Measurements from ENCODE around the gene CDH1.
A peak's percentile ranks its signal among the peaks of the same experiment; 100 is the strongest.

Gene CDH1

DNA sequence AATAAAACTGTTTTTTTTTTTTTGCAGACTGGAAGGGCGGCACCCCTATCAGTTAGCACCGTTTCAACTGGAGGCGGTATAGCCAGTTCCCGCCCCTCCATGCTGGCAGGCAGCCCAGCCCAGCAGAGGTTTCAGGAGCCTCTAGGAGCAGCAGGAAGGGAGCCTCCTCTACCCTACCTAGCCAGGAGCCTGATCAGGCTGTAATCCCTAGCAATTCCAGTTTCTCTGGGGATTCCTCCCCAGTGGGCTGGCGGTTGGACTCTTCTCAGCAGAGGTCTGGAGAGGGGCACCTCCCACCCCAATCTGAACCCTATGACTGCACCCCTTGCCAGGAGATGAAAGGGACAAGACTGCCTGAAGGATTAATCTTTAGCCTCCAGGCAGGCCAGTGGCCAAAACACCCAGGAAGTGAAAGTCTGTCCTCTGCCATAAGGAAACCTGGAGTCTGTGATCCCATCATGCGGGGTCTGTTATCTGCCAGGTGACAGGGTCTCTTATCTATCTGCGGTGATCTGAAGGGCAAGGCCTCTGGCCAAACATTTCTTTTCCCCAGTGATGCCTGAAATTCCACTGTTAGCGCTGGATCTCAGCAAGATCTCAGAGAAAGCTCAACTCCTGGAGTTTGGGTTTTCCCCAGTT lies 4.9 kb upstream of the CDH1 start:
- DNase-seq = no peak

DNA sequence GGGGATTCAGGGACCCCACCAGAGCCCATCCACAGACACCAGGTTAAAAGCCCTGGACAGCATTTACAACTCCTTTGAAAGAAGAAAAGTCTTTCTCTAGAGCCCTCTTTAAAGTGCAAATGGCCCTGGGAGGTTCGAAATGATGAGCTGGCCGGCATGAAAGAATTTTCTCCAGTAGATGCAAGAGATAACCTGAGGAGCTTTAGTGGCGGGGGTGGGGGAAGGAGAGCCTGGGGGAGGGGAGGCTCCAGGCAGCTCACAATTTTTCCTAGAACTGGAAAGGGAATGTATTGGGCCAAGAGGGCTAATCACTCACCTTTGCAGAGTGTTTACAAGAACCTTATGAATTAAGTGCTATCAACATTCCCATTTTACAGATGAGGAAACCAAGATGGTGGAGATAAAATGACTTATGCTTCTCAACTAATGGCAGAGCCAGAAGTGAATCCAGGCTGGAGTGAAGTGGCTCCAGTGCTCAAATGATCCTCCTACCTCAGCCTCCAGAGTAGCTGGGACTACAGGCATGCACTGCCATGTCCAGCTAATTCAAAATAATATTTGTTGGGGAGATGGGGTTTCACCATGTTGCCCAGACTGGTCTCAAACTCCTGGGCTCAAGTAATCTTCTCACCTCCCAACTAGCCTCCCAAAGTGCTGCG lies 4.2 kb upstream of the CDH1 start:
- no peak for DNase-seq

DNA sequence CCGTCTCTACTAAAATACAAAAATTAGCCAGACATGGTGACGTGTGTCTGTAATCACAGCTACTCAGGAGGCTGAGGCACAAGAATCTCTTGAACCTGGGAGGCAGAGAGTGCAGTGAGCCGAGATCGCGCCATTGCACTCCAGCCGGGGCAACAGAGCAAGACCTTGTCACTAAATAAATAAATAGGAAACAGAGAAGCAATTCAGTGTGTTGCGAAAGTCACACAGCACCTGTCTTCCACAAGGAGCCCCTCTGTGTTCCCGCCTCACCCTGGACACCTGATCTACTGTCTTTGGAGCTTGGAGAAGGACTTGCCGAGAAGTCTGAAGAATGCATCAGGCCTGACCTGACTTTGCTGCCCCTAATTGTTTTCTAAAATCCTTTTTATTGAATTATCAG lies 3.5 kb upstream of the CDH1 start:
- DNase-seq = no peak

DNA sequence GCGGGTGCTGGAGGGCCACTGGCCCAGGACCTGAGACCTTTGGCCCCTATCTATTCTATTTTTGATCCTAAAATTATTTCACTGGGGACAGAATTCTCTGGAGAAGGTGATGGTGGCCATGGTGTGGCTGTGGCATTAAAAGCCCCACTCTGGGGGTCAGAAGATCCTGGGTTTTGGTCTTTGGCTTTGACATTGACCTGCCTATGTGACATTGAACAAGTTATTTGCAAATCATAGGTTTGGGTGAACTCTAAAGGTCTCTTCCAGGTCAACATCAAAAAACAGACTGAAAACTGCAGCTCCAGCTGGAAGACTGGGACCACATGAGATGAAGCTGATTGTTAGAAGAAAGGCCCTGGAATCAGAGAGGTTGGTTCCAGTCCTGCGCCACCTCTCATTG lies 2.3 kb upstream of the CDH1 start:
- no peak for DNase-seq

DNA sequence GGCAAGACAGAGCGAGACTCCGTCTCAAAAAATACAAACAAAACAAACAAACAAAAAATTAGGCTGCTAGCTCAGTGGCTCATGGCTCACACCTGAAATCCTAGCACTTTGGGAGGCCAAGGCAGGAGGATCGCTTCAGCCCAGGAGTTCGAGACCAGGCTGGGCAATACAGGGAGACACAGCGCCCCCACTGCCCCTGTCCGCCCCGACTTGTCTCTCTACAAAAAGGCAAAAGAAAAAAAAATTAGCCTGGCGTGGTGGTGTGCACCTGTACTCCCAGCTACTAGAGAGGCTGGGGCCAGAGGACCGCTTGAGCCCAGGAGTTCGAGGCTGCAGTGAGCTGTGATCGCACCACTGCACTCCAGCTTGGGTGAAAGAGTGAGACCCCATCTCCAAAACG lies 531 bp upstream of the CDH1 start:
- DNase-seq = no peak

DNA sequence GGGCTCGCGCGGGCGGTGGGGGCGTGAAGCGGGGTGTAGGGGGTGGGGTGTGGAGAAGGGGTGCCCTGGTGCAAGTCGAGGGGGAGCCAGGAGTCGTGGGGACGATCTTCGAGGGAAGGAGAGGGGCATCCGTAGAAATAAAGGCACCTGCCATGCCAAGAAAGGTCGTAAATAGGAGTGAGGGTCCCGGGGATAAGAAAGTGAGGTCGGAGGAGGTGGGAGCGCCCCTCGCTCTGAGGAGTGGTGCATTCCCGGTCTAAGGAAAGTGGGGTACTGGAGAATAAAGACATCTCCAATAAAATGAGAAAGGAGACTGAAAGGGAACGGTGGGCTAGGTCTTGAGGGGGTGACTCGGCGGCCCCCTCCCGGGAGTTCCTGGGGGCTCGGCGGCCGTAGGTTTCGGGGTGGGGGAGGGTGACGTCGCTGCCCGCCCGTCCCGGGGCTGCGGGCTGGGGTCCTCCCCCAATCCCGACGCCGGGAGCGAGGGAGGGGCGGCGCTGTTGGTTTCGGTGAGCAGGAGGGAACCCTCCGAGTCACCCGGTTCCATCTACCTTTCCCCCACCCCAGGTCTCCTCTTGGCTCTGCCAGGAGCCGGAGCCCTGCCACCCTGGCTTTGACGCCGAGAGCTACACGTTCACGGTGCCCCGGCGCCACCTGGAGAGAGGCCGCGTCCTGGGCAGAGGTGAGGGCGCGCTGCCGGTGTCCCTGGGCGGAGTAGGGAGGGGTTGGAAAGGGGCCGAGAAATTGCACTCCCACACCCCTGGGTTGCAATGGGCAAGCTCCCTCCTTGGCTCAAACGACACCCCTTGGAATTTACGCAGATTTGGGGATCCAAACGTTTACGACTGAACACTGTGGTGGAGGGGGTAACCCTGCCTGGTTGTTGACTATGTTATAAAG lies 888 bp downstream of the CDH1 start:
- DNase-seq = no peak

DNA sequence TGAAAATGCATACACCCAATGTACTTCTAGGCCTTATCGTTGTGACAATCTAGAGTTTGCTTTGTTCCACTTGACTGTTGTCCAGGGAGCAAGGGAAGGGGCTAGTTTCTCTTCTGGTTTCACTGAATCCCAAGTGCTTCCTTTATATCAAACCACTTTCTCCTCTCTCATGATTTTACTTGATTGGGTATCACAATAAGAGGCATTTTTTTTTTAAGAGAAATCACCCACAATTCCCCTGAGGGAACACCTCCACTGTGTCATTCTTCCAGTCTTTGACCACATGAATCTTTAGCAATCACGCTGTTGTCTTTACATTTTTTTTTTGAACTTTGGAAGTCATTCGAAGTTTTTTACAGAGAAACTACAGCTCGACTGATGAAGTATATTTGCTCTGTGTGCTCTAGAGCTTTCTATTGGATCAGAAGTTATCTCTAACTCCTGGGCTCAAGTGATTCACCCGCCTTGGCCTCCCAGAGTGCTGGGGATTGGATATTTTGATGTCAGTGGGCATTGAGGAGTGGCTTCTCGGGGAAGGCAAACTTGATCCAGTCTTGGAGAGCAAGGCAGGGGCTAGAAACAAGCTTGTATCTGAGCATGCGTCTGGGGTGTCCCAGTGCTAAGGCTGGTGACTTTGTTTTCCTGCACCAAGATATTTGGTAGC lies 3.0 kb downstream of the CDH1 start:
- DNase-seq = no peak

DNA sequence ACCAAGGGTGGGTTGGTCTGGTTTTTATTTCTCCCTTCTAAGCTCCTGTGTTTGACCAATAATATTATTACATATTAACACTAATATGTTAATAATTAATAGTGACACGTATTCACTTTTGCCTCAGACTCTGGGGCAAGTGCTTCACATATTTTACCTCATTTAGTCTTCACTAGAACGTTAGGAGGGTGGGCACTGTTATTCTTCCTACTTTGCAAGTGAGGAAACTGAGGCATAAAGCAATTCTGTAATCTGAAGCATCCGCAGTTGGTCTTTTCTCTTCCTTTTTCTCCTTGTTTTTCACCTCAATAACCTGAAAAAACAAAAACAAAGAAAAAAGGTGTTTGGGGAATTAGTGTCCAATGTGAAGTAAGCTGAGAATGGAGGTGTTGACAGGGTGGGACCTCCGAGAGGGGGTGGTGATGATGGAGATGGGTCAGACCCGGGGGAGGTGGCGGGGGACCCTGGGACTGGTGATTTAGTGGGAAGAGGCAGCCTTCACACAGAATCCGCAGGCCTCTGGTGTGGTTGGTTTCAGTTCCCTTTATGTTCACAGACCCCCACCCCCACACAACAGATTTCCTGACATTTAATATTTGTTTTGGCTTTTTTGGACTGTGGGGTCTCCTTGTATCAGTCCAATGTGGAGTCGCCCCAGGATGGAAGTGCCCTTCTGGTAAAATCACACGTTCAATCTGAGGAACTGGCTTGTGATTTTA lies 3.7 kb downstream of the CDH1 start:
- DNase-seq = no peak

DNA sequence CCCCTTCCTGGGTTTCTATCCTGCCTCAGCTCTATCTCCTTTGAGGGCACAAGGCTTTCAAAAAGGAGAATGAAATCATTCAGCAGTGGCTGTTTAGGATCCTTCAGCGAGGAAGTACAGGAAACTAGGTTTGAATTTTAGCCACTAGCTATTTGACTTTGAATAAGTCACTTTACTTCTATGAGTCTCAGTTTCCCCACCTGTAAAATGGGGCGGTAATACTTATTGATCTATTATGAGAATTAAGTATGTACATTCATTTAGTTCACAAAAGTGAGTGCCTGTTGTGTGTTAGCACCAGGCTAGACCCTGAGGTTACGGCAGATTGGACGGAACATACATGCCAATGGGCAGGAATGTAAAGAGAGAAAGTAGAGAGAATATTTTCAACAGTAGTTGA lies 6.6 kb downstream of the CDH1 start:
- DNase-seq = no peak

DNA sequence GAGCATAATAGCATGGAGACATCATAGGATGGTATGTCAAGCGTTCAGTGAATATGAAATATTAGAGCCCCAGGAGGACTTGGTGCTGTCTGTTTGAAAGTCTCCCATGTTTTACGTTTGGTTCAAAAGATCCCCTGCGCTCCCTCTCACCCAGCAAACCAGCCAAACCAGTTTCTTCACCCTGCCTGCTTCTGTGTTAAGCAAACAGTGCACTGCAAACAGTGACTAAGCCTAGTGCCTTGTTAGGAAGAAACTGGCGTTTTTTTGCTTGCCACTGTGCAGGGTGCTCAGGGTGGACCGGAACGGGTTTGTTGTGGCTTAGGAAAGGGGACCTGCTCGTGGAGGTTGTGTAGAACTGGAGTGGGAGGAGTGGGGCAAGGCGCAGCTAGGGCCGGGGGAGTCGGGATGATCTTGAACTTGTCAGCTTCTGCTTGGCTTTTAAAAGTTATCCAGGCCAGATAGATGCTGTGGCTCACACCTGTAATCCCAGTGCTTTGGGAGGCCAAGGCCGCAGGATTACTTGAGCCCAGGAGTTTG lies 7.7 kb downstream of the CDH1 start:
- DNase-seq = no peak

DNA sequence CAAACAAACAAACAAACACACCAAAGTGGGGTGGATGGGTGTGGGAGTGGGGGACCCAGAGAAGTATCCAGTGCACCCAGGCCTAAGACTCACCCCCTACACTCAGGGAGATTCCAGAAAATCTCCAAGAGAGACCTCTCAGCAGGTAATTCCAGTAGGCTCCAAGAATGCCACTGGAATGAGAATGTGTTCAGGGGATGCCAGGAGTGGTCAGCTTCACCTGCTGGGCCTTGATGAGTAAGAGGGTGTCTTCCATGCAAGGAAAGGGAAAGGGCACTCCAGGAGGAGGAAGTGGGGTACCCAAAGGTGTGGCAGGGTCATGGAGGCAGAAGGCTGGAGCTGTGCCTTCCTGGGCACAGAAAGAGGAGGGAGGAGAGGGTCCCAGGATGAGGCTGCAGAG lies 9.9 kb downstream of the CDH1 start:
- DNase-seq = no peak

DNA sequence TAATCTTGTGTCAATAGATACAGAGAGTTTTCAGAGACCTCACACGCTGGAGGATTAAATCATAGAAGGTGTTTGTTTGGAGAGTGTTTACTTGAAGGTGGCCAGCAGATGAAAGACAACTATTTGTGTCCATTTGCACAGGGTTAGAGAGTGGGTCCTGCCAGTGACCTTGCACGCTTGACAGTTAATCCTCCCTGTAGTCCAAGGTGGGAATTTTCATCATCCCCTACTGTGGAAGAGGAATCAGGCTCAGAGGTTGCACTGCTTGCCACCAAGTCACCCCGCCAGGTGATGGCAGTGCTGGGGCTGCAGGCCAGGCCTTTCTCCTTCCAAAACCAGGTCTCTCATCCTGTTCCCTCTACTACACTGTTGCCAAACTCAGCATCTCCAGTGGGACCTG lies 12.3 kb downstream of the CDH1 start:
- DNase-seq = no peak

DNA sequence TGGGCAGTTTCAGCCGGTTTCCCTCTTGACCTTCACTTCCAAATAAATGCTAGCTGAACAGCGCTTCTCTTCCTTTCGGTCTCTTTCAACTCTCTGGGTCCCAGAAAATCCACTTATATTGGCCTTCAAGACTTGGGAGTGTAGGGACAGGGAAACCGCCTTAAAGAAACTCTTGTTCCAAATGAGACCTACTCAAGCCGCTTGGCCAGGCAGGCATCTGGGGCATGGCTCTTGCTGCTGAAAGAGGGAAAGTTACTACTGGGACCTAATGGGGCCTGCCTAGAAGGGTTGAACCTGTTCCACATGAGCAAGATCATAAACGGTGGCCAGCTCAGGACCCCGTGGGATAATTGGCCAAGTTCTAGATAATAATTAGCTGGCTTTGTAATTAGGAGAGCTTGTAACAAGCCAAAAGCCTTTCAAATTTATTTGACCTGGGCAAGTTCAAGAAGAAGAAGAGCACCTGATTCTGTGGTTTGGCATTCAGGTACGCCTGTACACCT lies 13.2 kb downstream of the CDH1 start:
- no peak for DNase-seq

DNA sequence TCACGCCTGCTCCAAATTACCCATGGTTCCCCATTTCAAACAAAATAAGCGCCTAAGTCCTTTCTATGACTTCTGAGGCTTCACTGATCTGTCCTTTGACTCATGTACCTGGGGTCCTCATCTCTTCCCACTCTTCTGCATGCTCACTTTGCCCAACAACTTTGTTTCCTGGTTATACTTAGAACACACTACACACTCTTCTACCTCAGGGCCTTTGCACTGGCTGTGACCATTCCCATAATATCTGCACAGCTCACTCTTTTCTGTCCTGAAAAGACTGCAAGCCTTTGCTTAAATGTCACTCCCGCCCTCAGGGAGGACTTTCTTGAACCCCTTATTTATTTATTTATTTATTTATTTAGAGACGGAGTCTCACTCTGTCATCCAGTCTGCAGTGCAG lies 14.1 kb downstream of the CDH1 start:
- DNase-seq = no peak

DNA sequence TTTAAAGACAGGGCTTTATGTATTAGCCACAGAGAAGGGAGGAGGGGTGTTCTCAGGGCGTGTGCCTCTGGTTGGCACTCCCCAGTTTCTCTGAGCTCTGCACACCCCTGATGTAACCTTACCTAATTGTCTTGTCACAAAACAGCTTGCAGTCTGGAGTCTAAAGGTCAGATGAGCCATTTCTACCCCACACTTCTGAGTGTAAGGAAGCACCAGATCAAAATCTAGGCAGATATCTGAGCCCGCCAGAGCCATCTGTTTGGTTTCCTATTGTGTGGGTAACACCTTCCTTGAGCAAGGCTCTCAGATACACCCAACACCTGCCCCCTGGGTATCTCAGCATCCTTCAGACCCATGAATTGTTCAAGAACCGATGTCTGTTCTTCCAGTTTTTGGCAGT lies 15.5 kb downstream of the CDH1 start:
- DNase-seq = no peak

DNA sequence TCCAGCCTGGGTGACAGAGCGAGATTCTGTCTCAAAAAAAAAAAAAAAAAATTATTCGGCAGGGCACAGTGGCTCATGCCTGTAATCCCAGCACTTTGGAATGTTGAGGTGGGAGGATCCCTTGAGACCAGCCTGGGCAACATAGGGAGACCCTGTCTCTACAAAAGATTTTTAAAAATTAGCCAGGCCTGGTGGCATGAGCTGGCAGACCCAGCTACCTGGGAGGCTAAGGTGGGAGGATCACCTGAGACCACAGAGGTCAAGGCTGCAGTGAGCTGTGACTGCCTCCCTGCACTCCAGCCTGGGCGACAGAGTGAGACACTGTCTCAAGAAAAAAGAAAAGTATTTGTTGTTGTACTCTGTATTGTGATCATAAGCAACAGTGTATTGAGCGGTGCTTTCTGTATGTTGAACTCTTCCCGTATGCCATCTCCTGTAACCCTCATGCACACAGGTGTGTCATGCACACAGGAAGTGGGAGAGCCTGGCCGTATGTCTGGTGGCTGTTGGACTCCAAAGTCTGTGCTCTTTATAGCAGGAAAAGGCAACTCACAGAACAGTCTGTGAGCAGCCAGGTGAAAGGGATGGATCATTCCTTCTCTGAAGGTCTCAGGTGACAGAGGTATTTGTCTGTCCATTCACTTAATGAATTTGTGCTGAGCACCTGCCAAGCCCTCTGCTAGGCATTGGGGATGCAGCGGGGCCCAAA lies 17.1 kb downstream of the CDH1 start:
- no peak for DNase-seq

DNA sequence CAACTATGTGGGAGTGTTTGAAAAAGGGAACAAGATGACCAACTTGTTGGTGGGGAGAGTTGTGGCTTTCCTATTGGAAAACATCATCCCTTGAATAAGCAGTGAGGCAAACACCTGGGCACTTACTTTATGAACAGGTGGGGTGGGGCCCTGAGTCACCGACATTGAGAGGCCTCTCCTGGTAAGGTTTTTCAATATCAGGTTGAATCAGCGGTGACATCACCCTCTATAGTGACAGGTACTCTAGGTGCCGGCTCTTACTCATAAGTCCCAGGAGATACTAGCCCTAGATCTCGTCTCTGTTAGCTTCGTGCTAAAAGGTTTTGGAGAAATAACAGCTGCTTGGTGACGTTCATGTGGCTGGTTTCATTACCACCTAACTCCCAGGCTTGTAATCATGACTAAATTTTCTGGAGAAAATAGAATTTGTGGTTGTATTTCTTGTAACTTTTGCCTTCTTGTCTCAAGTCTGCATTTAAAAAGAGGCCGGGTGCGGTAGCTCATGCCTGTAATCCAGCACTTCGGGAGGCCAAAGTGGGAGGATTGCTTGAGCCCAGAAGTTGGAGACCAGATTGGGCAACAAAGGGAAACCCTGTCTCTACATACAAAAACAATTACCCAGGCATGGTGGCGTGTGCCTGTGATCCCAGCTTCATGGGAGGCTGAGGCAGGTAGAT lies 19.3 kb downstream of the CDH1 start:
- DNase-seq = no peak

DNA sequence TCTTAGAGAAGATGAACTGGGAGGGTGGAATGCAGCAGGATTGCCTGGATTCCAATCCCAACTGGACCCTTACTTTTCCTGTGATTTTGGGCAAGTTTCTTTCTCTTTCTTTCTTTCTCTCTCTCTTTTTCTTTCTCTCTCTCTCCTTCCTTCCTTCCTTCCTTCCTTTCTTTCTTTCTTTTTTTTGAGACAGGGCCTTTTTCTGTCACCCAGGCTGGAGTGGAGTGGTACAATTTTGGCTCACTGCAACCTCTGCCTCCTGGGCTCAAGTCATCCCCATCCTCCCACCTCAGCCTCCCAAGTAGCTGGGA lies 20.5 kb downstream of the CDH1 start:
- DNase-seq = no peak

DNA sequence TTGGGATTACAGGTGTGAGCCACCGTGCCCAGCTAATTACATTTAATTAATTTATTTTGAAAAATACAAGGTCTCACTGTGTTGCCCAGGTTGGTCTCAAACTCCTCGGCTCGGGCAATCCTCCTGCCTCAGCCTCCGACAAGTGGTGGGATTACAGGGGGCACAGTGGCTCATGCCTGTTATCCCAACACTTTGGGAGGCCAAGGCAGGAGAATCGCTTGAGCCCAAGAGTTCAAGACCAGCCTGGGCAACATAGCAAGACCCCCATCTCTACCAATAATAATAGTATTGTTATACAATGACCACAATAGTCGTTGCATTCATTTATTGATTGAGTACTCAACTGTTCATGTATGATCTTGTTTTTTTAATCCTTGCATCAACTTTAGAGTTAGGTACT lies 22.0 kb downstream of the CDH1 start:
- DNase-seq = no peak

DNA sequence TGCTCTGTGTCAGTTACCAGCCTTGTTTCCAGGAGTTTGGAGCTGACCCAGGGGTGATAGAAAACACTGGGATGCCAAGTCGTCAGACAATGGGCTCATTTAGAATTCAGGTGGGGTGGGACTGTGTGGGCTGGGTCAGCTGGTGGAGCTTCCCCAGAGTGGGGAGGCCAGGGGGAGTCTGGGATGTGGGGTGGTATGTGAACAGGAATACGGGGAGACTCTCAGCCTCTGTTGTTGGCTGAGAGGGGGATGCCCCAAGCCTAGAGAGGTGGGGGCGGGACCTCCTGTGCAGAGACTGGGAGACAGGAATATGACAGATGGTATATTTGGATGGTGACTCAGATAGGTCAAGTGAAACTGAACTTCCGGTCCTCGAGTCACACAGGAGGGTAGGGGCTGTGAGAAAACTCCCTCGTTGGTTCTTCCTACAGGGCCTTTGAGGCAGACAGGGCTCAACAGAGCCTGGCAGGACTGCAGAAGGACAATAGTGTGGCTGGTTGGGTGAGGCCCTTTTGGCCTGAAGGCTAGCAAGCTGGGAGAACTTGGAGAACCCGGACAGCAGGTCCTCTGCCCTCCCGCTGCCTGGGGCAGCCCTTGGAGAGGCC lies 23.7 kb downstream of the CDH1 start:
- DNase-seq = peak; percentile 36
